Neural cell (in vitro differentiated cells): ENCODE data around the gene ADGRL3. TPM values are rescaled to one million over a fixed set of nuclear protein-coding genes. Genes with fewer than 3 reads are reported as not detected.

Experiments
- H2AFZ ChIP-seq: fragments of 200-600, 300-800 bp; sonication (generic), shearing (Covaris generic); 2 replicates; pipeline ENCODE4 v1.6.0; 2014; ENCODE audit warnings: low read depth, mild to moderate bottlenecking, antibody characterized with exemption, low read length, moderate library complexity
- H3F3A ChIP-seq: fragments of 200-600 bp; shearing (Covaris generic); 2 replicates; pipeline ENCODE4 v1.6.1; 2016; ENCODE audit warnings: mild to moderate bottlenecking, moderate library complexity, mixed read lengths, antibody characterized with exemption, low read length; ENCODE audit not compliant: insufficient read depth, poor library complexity, severe bottlenecking
- H3K27ac ChIP-seq: fragments of 200-600, 300-800 bp; sonication (generic), shearing (Covaris generic); 2 replicates; pipeline ENCODE4 v1.5.1; 2014; ENCODE audit warnings: mild to moderate bottlenecking, low read length, moderate library complexity
- H3K27me3 ChIP-seq: fragments of 300-800, 200-600 bp; sonication (generic), shearing (Covaris generic); 2 replicates; pipeline ENCODE4 v1.6.0; 2014; ENCODE audit warnings: mild to moderate bottlenecking, low read depth, low read length, moderate library complexity; ENCODE audit not compliant: insufficient read depth
- H3K36me3 ChIP-seq: fragments of 300-800, 200-600 bp; sonication (generic), shearing (Covaris generic); 2 replicates; pipeline ENCODE4 v1.5.1; 2014; ENCODE audit warnings: mild to moderate bottlenecking, antibody characterized with exemption, low read length, moderate library complexity; ENCODE audit not compliant: insufficient read depth
- H3K4me2 ChIP-seq: fragments of 300-800, 200-600 bp; sonication (generic), shearing (Covaris generic); 2 replicates; pipeline ENCODE4 v1.6.0; 2014; ENCODE audit warnings: mild to moderate bottlenecking, low read length
- H3K4me3 ChIP-seq: fragments of 300-800, 200-600 bp; sonication (generic), shearing (Covaris generic); 2 replicates; pipeline ENCODE4 v1.5.1; 2014; ENCODE audit warnings: mild to moderate bottlenecking, low read length, moderate library complexity
- H3K79me2 ChIP-seq: fragments of 200-600 bp; shearing (Covaris generic); replicated peaks from 2 replicates; pipeline ENCODE4 v1.6.0; 2014; ENCODE audit warnings: mild to moderate bottlenecking, low read length, moderate library complexity; ENCODE audit not compliant: insufficient read depth
- H3K9ac ChIP-seq: fragments of 300-800, 200-600 bp; sonication (generic), shearing (Covaris generic); 2 replicates; pipeline ENCODE4 v1.6.1; 2016; ENCODE audit warnings: mild to moderate bottlenecking, low read length, mixed read lengths
- H3K9me2 ChIP-seq: fragments of 200-600 bp; shearing (Covaris generic); 2 replicates; pipeline ENCODE4 v1.6.1; 2016; ENCODE audit warnings: mild to moderate bottlenecking, low read length, mixed read lengths; ENCODE audit not compliant: insufficient read depth
- H3K9me3 ChIP-seq: fragments of 200-600, 300-800 bp; sonication (generic), shearing (Covaris generic); 2 replicates; pipeline ENCODE4 v1.6.1; 2016; ENCODE audit warnings: mild to moderate bottlenecking, mixed run types, low read length, moderate library complexity, mixed read lengths
- H4K20me1 ChIP-seq: fragments of 200-600 bp; shearing (Covaris generic); 2 replicates; pipeline ENCODE4 v1.6.1; 2016; ENCODE audit warnings: mild to moderate bottlenecking, mixed run types; ENCODE audit not compliant: insufficient read depth
- EP300 ChIP-seq: fragments of 450-650 bp; conservative IDR thresholded peaks from 2 replicates; pipeline ENCODE4 v1.6.1; 2014; ENCODE audit warnings: antibody characterized with exemption, mild to moderate bottlenecking, moderate library complexity; ENCODE audit not compliant: poor library complexity, severe bottlenecking
- EZH2 ChIP-seq: fragments of 200-600, 300-800 bp; shearing (Covaris generic), sonication (generic); IDR thresholded peaks from 2 replicates; pipeline ENCODE4 v1.6.1; 2014; ENCODE audit warnings: antibody characterized with exemption, low read length, borderline replicate concordance, mild to moderate bottlenecking; ENCODE audit not compliant: insufficient read depth, poor library complexity, severe bottlenecking
- MXI1 ChIP-seq: fragments of 450-650 bp; conservative IDR thresholded peaks from 2 replicates; pipeline ENCODE4 v1.6.1; 2014; ENCODE audit warnings: antibody characterized with exemption, mild to moderate bottlenecking; ENCODE audit not compliant: poor library complexity, severe bottlenecking
- POLR2AphosphoS5 ChIP-seq: IDR thresholded peaks from 2 replicates; pipeline ENCODE4 v1.6.1; 2012
- RAD21 ChIP-seq: fragments of 450-650 bp; conservative IDR thresholded peaks from 2 replicates; pipeline ENCODE4 v1.6.1; 2014; ENCODE audit warnings: antibody characterized with exemption, mild to moderate bottlenecking, moderate library complexity
- SMC3 ChIP-seq: fragments of 450-650 bp; conservative IDR thresholded peaks from 2 replicates; pipeline ENCODE4 v1.6.1; 2014; ENCODE audit warnings: antibody characterized with exemption, mild to moderate bottlenecking, moderate library complexity; ENCODE audit not compliant: poor library complexity
- TAF1 ChIP-seq: IDR thresholded peaks from 2 replicates; pipeline ENCODE4 v1.6.1; 2012; ENCODE audit warnings: low read depth
- polyA plus RNA-seq: library from polyadenylated mRNA; depleted of rRNA; stranded (reverse); fragments of >200 nt; gene quantifications from 2 replicates; pipeline ENCODE4 v1.2.3, GENCODE V29; 2014
- TF ChIP-seq, protein P1 (sequence below): fragments of 450-650 bp; IDR thresholded peaks from 2 replicates; pipeline ENCODE4 v1.5.1; 2014; ENCODE audit warnings: antibody characterized with exemption, mild to moderate bottlenecking, moderate library complexity; ENCODE audit not compliant: poor library complexity, severe bottlenecking
- TF ChIP-seq, protein P2 (sequence below): IDR thresholded peaks from 2 replicates; pipeline ENCODE4 v1.6.1; 2012; ENCODE audit warnings: borderline replicate concordance

The ADGRL3 gene
- polyA plus RNA-seq, 1 donor from 2014 or later = 99.4 TPM

DNA sequence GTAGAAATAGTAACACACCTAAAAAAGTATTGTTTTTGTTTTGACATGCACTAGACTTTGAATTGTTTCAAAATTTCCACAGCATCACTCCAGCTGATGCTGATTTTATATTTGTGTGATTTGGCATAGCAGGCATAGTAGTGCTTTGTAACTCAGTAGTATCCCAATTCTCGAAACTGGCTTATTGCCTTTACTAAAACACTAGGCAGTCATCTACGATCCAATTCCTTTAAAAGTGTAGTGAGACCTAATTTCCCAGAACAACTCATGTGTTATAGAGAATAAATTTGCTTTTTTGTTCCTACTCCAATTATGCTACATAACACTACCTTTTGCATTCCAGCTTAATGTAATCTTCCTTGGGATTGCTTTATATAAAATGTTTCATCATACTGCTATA is 797.7 kb downstream of the ADGRL3 start:
- Histone ChIP-seq H3K36me3 (no peaks in the 10 kb centered on the region), H3K9me3 (no peaks in the 10 kb centered on the region), H3K4me3 (no peak overlapping the region), H3F3A (no peaks in the 10 kb centered on the region), H2AFZ (no peak overlapping the region), H4K20me1 (no peaks in the 10 kb centered on the region), H3K9me2 (no peaks in the 10 kb centered on the region), H3K27ac (no peak overlapping the region), H3K79me2 (no peaks in the 10 kb centered on the region), H3K9ac (no peak overlapping the region), H3K4me2 (no peak overlapping the region), H3K27me3 (no peaks in the 10 kb centered on the region)
- no peak for TF ChIP-seq MXI1
- TF ChIP-seq EP300 = no peak
- no peak for TF ChIP-seq EZH2
- no peak for TF ChIP-seq RAD21
- TF ChIP-seq SMC3 = no peak
- no peak for TF ChIP-seq TAF1
- TF ChIP-seq, protein P1, sequence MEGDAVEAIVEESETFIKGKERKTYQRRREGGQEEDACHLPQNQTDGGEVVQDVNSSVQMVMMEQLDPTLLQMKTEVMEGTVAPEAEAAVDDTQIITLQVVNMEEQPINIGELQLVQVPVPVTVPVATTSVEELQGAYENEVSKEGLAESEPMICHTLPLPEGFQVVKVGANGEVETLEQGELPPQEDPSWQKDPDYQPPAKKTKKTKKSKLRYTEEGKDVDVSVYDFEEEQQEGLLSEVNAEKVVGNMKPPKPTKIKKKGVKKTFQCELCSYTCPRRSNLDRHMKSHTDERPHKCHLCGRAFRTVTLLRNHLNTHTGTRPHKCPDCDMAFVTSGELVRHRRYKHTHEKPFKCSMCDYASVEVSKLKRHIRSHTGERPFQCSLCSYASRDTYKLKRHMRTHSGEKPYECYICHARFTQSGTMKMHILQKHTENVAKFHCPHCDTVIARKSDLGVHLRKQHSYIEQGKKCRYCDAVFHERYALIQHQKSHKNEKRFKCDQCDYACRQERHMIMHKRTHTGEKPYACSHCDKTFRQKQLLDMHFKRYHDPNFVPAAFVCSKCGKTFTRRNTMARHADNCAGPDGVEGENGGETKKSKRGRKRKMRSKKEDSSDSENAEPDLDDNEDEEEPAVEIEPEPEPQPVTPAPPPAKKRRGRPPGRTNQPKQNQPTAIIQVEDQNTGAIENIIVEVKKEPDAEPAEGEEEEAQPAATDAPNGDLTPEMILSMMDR = no peak
- TF ChIP-seq POLR2AphosphoS5 = no peak

DNA sequence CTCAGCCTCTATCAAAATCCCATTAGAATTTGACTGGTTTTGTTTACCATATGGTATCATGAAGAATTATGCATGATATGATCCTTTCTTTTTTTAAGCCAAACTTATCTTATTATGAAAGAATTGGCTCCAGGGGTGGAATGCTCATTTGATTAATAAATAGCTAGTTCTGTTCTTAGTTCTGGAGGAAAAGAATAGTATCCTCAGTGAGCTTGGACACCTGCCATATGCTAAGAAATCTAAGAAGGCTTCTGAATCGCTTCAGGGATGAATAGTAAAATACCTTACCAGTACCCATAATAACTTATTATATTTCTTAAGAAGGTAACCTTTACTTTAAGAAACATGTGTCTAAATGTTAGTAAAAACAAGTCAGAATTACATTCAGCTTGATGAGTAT is 803.6 kb downstream of the ADGRL3 start:
- Histone ChIP-seq H2AFZ (no peak overlapping the region), H3K27me3 (no peaks in the 10 kb centered on the region)

DNA sequence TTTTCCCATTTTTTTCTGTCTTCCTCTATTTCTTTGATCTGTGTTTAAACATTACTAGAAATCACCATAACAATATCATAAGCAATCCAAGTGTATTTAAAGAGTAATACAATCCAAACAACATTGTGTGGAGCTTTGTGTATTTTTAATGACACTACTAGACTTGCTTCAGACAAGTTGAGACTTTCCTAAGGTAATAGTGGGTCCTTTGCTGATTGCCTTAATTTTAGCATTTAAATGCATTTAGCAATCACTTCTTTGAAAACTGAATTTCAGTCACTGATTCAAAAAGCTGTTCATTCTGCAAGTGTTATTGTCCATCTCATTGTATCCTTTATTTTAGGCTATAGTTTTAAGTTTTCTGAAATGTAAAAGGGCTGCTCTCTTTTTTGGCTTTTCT is 804.8 kb downstream of the ADGRL3 start:
- Histone ChIP-seq H2AFZ (no peak overlapping the region), H3K9me3 (no peaks in the 10 kb centered on the region), H3K4me3 (no peak overlapping the region), H3K9ac (no peak overlapping the region), H3K9me2 (no peaks in the 10 kb centered on the region), H4K20me1 (no peaks in the 10 kb centered on the region), H3K27ac (no peak overlapping the region), H3K27me3 (no peaks in the 10 kb centered on the region), H3K4me2 (no peak overlapping the region), H3K79me2 (no peaks in the 10 kb centered on the region), H3K36me3 (no peaks in the 10 kb centered on the region), H3F3A (no peaks in the 10 kb centered on the region)
- TF ChIP-seq EP300 (no peak), EZH2 (no peak), RAD21 (no peak), SMC3 (no peak), POLR2AphosphoS5 (no peak), TAF1 (no peak), MXI1 (no peak)
- TF ChIP-seq, protein P2, sequence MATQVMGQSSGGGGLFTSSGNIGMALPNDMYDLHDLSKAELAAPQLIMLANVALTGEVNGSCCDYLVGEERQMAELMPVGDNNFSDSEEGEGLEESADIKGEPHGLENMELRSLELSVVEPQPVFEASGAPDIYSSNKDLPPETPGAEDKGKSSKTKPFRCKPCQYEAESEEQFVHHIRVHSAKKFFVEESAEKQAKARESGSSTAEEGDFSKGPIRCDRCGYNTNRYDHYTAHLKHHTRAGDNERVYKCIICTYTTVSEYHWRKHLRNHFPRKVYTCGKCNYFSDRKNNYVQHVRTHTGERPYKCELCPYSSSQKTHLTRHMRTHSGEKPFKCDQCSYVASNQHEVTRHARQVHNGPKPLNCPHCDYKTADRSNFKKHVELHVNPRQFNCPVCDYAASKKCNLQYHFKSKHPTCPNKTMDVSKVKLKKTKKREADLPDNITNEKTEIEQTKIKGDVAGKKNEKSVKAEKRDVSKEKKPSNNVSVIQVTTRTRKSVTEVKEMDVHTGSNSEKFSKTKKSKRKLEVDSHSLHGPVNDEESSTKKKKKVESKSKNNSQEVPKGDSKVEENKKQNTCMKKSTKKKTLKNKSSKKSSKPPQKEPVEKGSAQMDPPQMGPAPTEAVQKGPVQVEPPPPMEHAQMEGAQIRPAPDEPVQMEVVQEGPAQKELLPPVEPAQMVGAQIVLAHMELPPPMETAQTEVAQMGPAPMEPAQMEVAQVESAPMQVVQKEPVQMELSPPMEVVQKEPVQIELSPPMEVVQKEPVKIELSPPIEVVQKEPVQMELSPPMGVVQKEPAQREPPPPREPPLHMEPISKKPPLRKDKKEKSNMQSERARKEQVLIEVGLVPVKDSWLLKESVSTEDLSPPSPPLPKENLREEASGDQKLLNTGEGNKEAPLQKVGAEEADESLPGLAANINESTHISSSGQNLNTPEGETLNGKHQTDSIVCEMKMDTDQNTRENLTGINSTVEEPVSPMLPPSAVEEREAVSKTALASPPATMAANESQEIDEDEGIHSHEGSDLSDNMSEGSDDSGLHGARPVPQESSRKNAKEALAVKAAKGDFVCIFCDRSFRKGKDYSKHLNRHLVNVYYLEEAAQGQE = no peak
- TF ChIP-seq, protein P1 = no peak

More for the DNA sequence above, 803.6 kb downstream of the ADGRL3 start:
- Histone ChIP-seq H3K9me2 (no peaks in the 10 kb centered on the region), H3K4me3 (no peak overlapping the region), H3K9ac (no peak overlapping the region), H3K4me2 (no peak overlapping the region), H3K79me2 (no peaks in the 10 kb centered on the region), H3K36me3 (no peaks in the 10 kb centered on the region), H3F3A (no peaks in the 10 kb centered on the region), H3K9me3 (no peaks in the 10 kb centered on the region), H4K20me1 (no peaks in the 10 kb centered on the region), H3K27ac (no peak overlapping the region)
- TF ChIP-seq MXI1 = no peak
